HepG2 (cell line): ENCODE measurements around the gene RAB42. TPM values are rescaled to one million over a fixed set of nuclear protein-coding genes. Genes with fewer than 3 reads are reported as not detected.

Source experiments
- CBX5 ChIP-seq: sonication (generic); formaldehyde crosslinking; IDR thresholded peaks from 2 replicates; pipeline ENCODE4 v1.4.0; 2020; ENCODE audit warnings: missing genetic modification reagents, borderline replicate concordance
- CHD4 ChIP-seq: fragments of 200-600 bp; sonication (generic); IDR thresholded peaks from 2 replicates; pipeline ENCODE4 v1.7.0; 2017; ENCODE audit warnings: mild to moderate bottlenecking, low read length, borderline replicate concordance
- HOXD1 ChIP-seq: sonication (generic); formaldehyde crosslinking; IDR thresholded peaks from 2 replicates; pipeline ENCODE4 v1.5.0; 2020; ENCODE audit warnings: missing genetic modification reagents
- NR2F6 ChIP-seq, 2 experiments: IDR thresholded peaks; 2 replicates each; pipeline ENCODE4 v1.6.1; 2016; ENCODE audit warnings: antibody characterized with exemption in 1 of 2, mild to moderate bottlenecking in 1 of 2
- PAWR ChIP-seq: sonication (generic); formaldehyde crosslinking; IDR thresholded peaks from 2 replicates; pipeline ENCODE4 v1.4.0; 2020; ENCODE audit warnings: missing genetic modification reagents, mild to moderate bottlenecking, borderline replicate concordance
- SMYD3 ChIP-seq: sonication (generic); formaldehyde crosslinking; IDR thresholded peaks from 2 replicates; pipeline ENCODE4 v1.8.1; 2023; ENCODE audit warnings: mild to moderate bottlenecking, missing genetic modification reagents
- STAG1 ChIP-seq: sonication (generic); formaldehyde crosslinking; IDR thresholded peaks from 2 replicates; pipeline ENCODE4 v1.4.0; 2020; ENCODE audit warnings: missing genetic modification reagents
- ZKSCAN8 ChIP-seq: IDR thresholded peaks from 2 replicates; pipeline ENCODE4 v1.6.1; 2016; ENCODE audit warnings: borderline replicate concordance, missing genetic modification reagents, missing compliant biosample characterization
- ZNF136 ChIP-seq: sonication (generic); formaldehyde crosslinking; IDR thresholded peaks from 2 replicates; pipeline ENCODE4 v1.8.1; 2022; ENCODE audit warnings: low read depth, mild to moderate bottlenecking, moderate library complexity, missing genetic modification reagents
- ZNF484 ChIP-seq: sonication (generic); formaldehyde crosslinking; IDR thresholded peaks from 2 replicates; pipeline ENCODE4 v1.5.1; 2020; ENCODE audit warnings: mild to moderate bottlenecking, low read depth, missing genetic modification reagents, borderline replicate concordance
- ZNF768 ChIP-seq: sonication (generic); formaldehyde crosslinking; IDR thresholded peaks from 2 replicates; pipeline ENCODE4 v1.4.0; 2020; ENCODE audit warnings: missing genetic modification reagents
- ZNF850 ChIP-seq: sonication (generic); formaldehyde crosslinking; conservative IDR thresholded peaks from 2 replicates; pipeline ENCODE4 v1.9.0; 2021; ENCODE audit warnings: mild to moderate bottlenecking, missing genetic modification reagents
- polyA plus RNA-seq, 8 experiments: library from polyadenylated mRNA; depleted of rRNA in 3 of 8; stranded (reverse) in 7 of 8; unstranded in 1 of 8; fragments of >200 nt; fragmentation: Illumina TruSeq in 4 of 8; extraction: Trizol in 4 of 8; gene quantifications; 2 replicates each; pipeline versions ENCODE4 v1.2.1 to v1.2.3, GENCODE V29; 2011 to 2016; ENCODE audit warnings: low read depth in 4 of 8, missing spikeins in 1 of 8, mixed read lengths in 1 of 8; ENCODE audit not compliant: insufficient read depth in 1 of 8
- total RNA-seq, 5 experiments: library from RNA; depleted of rRNA; stranded (reverse); fragments of >200 nt; fragmentation: Illumina TruSeq; extraction: Trizol; gene quantifications; 2 replicates each; pipeline ENCODE4 v1.2.3, GENCODE V29; 2016; ENCODE audit warnings: low read depth in 1 of 5
- TF ChIP-seq, protein P1 (sequence below): sonication (generic); formaldehyde crosslinking; IDR thresholded peaks from 2 replicates; pipeline ENCODE4 v1.5.1; 2020; ENCODE audit warnings: mild to moderate bottlenecking, missing genetic modification reagents, moderate library complexity
- TF ChIP-seq, protein P2 (sequence below): sonication (generic); formaldehyde crosslinking; IDR thresholded peaks from 2 replicates; pipeline ENCODE4 v1.4.0; 2020; ENCODE audit warnings: missing genetic modification reagents, borderline replicate concordance
- TF ChIP-seq, protein P3 (sequence below): sonication (generic); formaldehyde crosslinking; IDR thresholded peaks from 2 replicates; pipeline ENCODE4 v1.4.0; 2020; ENCODE audit warnings: missing genetic modification reagents
- TF ChIP-seq, protein P4 (sequence below): sonication (generic); formaldehyde crosslinking; IDR thresholded peaks from 2 replicates; pipeline ENCODE4 v1.5.0; 2020; ENCODE audit warnings: mild to moderate bottlenecking, missing genetic modification reagents
- TF ChIP-seq, protein P5 (sequence below): IDR thresholded peaks from 2 replicates; pipeline ENCODE4 v1.6.1; 2016; ENCODE audit warnings: missing compliant biosample characterization, missing genetic modification reagents, borderline replicate concordance

Gene RAB42
- total and polyA plus RNA-seq, 2 of the 13 experiments (the other 11 are each of a cell fraction or from before 2014, with no cell fraction given), result 10.4 to 166 TPM

DNA sequence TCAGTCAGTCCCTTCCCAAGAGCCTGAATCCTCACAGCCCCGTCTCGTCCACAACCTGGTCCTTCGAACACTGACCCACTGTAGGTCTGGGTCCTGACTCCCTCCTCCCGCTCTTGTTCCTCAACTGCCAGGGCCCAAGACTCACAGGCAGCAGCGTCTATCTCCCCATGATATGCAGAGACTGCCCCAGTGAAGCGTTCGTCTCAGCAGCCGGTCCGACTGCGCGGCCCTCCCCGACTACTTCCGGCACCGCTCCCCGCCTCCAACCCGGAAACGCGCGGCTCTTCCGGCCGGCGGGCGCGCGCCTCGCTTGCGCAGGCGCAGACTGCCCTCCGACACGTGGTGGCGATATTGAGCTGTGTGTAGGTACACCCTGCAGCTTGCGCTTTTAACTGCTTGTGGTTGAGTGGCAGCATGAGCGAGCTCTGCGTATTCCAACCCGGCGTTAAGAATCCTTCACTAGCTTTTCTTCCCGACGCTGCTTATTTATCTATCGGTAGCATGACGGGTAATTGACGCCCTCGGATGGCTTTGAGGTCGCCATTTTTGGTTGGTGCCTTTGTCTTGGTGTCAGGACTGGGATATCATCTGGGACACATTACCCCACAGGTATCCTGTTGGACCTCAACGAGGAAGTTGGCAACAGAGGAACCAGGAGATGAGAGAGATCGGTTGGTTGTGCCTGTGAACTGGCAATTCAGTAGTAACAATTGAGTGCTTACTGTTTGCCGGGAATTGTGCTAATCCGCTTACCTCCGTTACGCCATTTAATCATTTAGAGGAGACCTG lies 51.0 kb downstream of the RAB42 start, which contains the start of gene TAF12 (continued):
- TF ChIP-seq, protein P1, sequence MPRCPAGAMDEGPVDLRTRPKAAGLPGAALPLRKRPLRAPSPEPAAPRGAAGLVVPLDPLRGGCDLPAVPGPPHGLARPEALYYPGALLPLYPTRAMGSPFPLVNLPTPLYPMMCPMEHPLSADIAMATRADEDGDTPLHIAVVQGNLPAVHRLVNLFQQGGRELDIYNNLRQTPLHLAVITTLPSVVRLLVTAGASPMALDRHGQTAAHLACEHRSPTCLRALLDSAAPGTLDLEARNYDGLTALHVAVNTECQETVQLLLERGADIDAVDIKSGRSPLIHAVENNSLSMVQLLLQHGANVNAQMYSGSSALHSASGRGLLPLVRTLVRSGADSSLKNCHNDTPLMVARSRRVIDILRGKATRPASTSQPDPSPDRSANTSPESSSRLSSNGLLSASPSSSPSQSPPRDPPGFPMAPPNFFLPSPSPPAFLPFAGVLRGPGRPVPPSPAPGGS, result peak; percentile 71
- no peak; the same call in 1 of the 2 replicates for TF ChIP-seq NR2F6 (IDR thresholded peaks at IDR 0.05)
- TF ChIP-seq NR2F6 (CRISPR knock-in tag; IDR thresholded peaks at IDR 0.05), result no peak; the same call in 1 of the 2 replicates
- TF ChIP-seq CHD4, result no peak
- peak; percentile 72 for TF ChIP-seq ZNF768 (CRISPR knock-in tag)
- TF ChIP-seq, protein P2, sequence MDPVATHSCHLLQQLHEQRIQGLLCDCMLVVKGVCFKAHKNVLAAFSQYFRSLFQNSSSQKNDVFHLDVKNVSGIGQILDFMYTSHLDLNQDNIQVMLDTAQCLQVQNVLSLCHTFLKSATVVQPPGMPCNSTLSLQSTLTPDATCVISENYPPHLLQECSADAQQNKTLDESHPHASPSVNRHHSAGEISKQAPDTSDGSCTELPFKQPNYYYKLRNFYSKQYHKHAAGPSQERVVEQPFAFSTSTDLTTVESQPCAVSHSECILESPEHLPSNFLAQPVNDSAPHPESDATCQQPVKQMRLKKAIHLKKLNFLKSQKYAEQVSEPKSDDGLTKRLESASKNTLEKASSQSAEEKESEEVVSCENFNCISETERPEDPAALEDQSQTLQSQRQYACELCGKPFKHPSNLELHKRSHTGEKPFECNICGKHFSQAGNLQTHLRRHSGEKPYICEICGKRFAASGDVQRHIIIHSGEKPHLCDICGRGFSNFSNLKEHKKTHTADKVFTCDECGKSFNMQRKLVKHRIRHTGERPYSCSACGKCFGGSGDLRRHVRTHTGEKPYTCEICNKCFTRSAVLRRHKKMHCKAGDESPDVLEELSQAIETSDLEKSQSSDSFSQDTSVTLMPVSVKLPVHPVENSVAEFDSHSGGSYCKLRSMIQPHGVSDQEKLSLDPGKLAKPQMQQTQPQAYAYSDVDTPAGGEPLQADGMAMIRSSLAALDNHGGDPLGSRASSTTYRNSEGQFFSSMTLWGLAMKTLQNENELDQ, result no peak
- TF ChIP-seq, protein P3, sequence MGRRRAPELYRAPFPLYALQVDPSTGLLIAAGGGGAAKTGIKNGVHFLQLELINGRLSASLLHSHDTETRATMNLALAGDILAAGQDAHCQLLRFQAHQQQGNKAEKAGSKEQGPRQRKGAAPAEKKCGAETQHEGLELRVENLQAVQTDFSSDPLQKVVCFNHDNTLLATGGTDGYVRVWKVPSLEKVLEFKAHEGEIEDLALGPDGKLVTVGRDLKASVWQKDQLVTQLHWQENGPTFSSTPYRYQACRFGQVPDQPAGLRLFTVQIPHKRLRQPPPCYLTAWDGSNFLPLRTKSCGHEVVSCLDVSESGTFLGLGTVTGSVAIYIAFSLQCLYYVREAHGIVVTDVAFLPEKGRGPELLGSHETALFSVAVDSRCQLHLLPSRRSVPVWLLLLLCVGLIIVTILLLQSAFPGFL (CRISPR knock-in tag), result no peak
- TF ChIP-seq, protein P4, sequence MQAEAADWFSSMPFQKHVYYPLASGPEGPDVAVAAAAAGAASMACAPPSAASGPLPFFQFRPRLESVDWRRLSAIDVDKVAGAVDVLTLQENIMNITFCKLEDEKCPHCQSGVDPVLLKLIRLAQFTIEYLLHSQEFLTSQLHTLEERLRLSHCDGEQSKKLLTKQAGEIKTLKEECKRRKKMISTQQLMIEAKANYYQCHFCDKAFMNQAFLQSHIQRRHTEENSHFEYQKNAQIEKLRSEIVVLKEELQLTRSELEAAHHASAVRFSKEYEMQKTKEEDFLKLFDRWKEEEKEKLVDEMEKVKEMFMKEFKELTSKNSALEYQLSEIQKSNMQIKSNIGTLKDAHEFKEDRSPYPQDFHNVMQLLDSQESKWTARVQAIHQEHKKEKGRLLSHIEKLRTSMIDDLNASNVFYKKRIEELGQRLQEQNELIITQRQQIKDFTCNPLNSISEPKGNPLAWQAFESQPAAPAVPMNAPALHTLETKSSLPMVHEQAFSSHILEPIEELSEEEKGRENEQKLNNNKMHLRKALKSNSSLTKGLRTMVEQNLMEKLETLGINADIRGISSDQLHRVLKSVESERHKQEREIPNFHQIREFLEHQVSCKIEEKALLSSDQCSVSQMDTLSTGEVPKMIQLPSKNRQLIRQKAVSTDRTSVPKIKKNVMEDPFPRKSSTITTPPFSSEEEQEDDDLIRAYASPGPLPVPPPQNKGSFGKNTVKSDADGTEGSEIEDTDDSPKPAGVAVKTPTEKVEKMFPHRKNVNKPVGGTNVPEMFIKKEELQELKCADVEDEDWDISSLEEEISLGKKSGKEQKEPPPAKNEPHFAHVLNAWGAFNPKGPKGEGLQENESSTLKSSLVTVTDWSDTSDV (CRISPR knock-in tag), result no peak
- TF ChIP-seq ZKSCAN8 (CRISPR knock-in tag), result 0 out of 2 replicates have a peak, but pooled peaks have one; percentile 47
- TF ChIP-seq PAWR (CRISPR knock-in tag), result no peak
- peak; percentile 53; the same call in 1 of the 2 replicates for TF ChIP-seq HOXD1
- TF ChIP-seq, protein P5, sequence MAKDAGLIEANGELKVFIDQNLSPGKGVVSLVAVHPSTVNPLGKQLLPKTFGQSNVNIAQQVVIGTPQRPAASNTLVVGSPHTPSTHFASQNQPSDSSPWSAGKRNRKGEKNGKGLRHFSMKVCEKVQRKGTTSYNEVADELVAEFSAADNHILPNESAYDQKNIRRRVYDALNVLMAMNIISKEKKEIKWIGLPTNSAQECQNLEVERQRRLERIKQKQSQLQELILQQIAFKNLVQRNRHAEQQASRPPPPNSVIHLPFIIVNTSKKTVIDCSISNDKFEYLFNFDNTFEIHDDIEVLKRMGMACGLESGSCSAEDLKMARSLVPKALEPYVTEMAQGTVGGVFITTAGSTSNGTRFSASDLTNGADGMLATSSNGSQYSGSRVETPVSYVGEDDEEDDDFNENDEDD (CRISPR knock-in tag), result peak; percentile 89; the same call in 1 of the 2 replicates
- peak; percentile 80; the same call in 1 of the 2 replicates for TF ChIP-seq CBX5 (CRISPR knock-in tag)
- TF ChIP-seq ZNF850, result no peak
- peak; percentile 72 for TF ChIP-seq STAG1 (CRISPR knock-in tag)
- TF ChIP-seq SMYD3 (CRISPR knock-in tag), result no peak; the same call in 1 of the 2 replicates
- no peak for TF ChIP-seq ZNF484
- TF ChIP-seq ZNF136 (CRISPR knock-in tag), result no peak
